ENCODE results near the gene SLC2A6.

SLC2A6 gene

GRCh38 chr9:133465984-133466383, 12.9 kb downstream of the SLC2A6 start:
- no peak overlapping the region for H3K27ac ChIP-seq
- TF ChIP-seq ZFX (IDR thresholded peaks at IDR 0.05; ENCODE audit: borderline replicate concordance) (no peak), CTCF (IDR thresholded peaks at IDR 0.05) (no peak)

GRCh38 chr9:133464638-133465037, 14.3 kb downstream of the SLC2A6 start:
- no peak overlapping the region for H3K27ac ChIP-seq
- no peak for TF ChIP-seq ZFX (IDR thresholded peaks at IDR 0.05; ENCODE audit: borderline replicate concordance)
- no peak for TF ChIP-seq CTCF (IDR thresholded peaks at IDR 0.05)

- TF ChIP-seq ZFX (IDR thresholded peaks at IDR 0.05; ENCODE audit: borderline replicate concordance), result no peak
- TF ChIP-seq CTCF (IDR thresholded peaks at IDR 0.05), result no peak
- H3K27ac ChIP-seq, result no peak overlapping the region
Observed at GRCh38 chr9:133463864-133464615, 14.9 kb downstream of the SLC2A6 start.

- TF ChIP-seq ZFX (IDR thresholded peaks at IDR 0.05; ENCODE audit: borderline replicate concordance) (no peak), CTCF (IDR thresholded peaks at IDR 0.05) (peak; percentile 51)
- H3K27ac ChIP-seq, result no peak overlapping the region
Observed at GRCh38 chr9:133463234-133463863, 15.6 kb downstream of the SLC2A6 start.

- no peak for TF ChIP-seq CTCF (IDR thresholded peaks at IDR 0.05)
- no peak for TF ChIP-seq ZFX (IDR thresholded peaks at IDR 0.05; ENCODE audit: borderline replicate concordance)
- no peak overlapping the region for H3K27ac ChIP-seq
Observed at GRCh38 chr9:133461975-133462374, 16.9 kb downstream of the SLC2A6 start.

GRCh38 chr9:133460405-133461175, 18.3 kb downstream of the SLC2A6 start:
- H3K27ac ChIP-seq, result peak overlapping the region; percentile 81

More at GRCh38 chr9:133460405-133461175, 18.3 kb downstream of the SLC2A6 start:
- no peak for TF ChIP-seq ZFX (IDR thresholded peaks at IDR 0.05; ENCODE audit: borderline replicate concordance)
- TF ChIP-seq CTCF (IDR thresholded peaks at IDR 0.05), result no peak
